ENCODE measurements around the gene KRT3.

The KRT3 gene

GRCh38 chr12:52795694-52796428 lies at the start of gene KRT3:
KRT3 (minus strand) TSS chr12:52796117; CDS start chr12:52796042, 75 bp downstream.
- DNase-seq = no peak

GRCh38 chr12:52844386-52844785 lies 48.5 kb upstream of the KRT3 start:
- no peak for DNase-seq

GRCh38 chr12:52839436-52840105 lies 43.7 kb upstream of the KRT3 start:
- no peak for DNase-seq

- no peak for DNase-seq
These were observed 42.9 kb upstream of the KRT3 start for GRCh38 chr12:52838609-52839435.

- DNase-seq = no peak
These were observed 42.1 kb upstream of the KRT3 start for GRCh38 chr12:52837781-52838608.

GRCh38 chr12:52837413-52837741 lies 41.5 kb upstream of the KRT3 start:
- DNase-seq = no peak

GRCh38 chr12:52836491-52837412 lies 40.8 kb upstream of the KRT3 start:
- DNase-seq = no peak

GRCh38 chr12:52836042-52836466 lies 40.1 kb upstream of the KRT3 start:
- DNase-seq = no peak

GRCh38 chr12:52835271-52836041 lies 39.5 kb upstream of the KRT3 start:
- no peak for DNase-seq

GRCh38 chr12:52834727-52835001 lies 38.7 kb upstream of the KRT3 start:
- DNase-seq = no peak

- DNase-seq = no peak
These were observed 38.2 kb upstream of the KRT3 start, which contains the start of gene KRT79 for GRCh38 chr12:52833922-52834726. KRT79 (minus strand) TSS chr12:52834311; CDS start chr12:52834260, 51 bp downstream.

- no peak for DNase-seq
These were observed 37.3 kb upstream of the KRT3 start for GRCh38 chr12:52832985-52833905.

GRCh38 chr12:52832451-52832850 lies 36.5 kb upstream of the KRT3 start:
- no peak for DNase-seq

GRCh38 chr12:52831251-52831650 lies 35.3 kb upstream of the KRT3 start:
- no peak for DNase-seq

GRCh38 chr12:52829986-52830770 lies 34.3 kb upstream of the KRT3 start:
- DNase-seq = no peak

- no peak for DNase-seq
These were observed 32.7 kb upstream of the KRT3 start for GRCh38 chr12:52828591-52829021.

- DNase-seq = no peak
These were observed 32.2 kb upstream of the KRT3 start for GRCh38 chr12:52828156-52828555.

- no peak for DNase-seq
These were observed 31.7 kb upstream of the KRT3 start for GRCh38 chr12:52827499-52828090.

Data from DMS79 treated with DMSO at 0.1 percent for 48 hours (cell line).